Ishikawa (cell line): ENCODE results near the gene KHDRBS2.

Experiments
- CEBPB ChIP-seq: IDR thresholded peaks from 2 replicates; pipeline ENCODE4 v1.6.1; 2012
- USF1 ChIP-seq: IDR thresholded peaks from 2 replicates; pipeline ENCODE4 v1.6.1; 2012

DNA sequence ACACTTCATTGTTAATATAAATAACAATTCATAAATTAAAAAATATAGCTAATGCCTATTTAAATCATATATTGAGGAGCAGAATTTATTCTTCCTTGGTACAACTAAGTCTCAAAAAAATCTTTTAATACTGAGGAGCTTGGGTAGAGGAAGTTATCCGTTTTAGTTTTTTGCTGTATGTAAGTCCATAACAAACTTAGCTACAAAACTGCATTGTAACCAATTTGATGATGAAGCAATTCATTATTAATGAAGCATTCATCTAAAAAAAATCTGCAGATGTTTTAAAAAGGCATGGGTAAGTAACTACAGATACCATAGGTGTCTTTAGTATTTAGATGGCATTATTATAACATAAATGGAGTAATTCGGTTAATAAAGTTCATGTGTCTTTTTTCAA lies 1.3 kb downstream of the KHDRBS2 start:
- TF ChIP-seq USF1 = no peak
- no peak for TF ChIP-seq CEBPB
